Glutamatergic neuron (in vitro differentiated cells): ENCODE results near the gene OR52K2. TPM values are rescaled to one million over a fixed set of nuclear protein-coding genes. Genes with fewer than 3 reads are reported as not detected.

Experiments
- DNase-seq: peaks from one replicate; pipeline ENCODE4 v3.0.0; 2022
- H3K27ac Mint-ChIP-seq: one replicate; pipeline ENCODE4 v1.8.0; 2020; ENCODE audit warnings: mild to moderate bottlenecking, mixed read lengths, inconsistent platforms; ENCODE audit not compliant: unreplicated experiment
- H3K27me3 Mint-ChIP-seq: one replicate; pipeline ENCODE4 v1.8.0; 2020; ENCODE audit warnings: mild to moderate bottlenecking, moderate library complexity, mixed read lengths, inconsistent platforms; ENCODE audit not compliant: unreplicated experiment
- H3K36me3 Mint-ChIP-seq: one replicate; pipeline ENCODE4 v1.8.0; 2020; ENCODE audit warnings: mild to moderate bottlenecking, mixed read lengths, inconsistent platforms; ENCODE audit not compliant: unreplicated experiment
- H3K4me1 Mint-ChIP-seq: one replicate; pipeline ENCODE4 v1.8.0; 2020; ENCODE audit warnings: mild to moderate bottlenecking, low read depth, mixed read lengths, inconsistent platforms; ENCODE audit not compliant: unreplicated experiment
- H3K4me3 Mint-ChIP-seq: one replicate; pipeline ENCODE4 v1.8.0; 2020; ENCODE audit warnings: mild to moderate bottlenecking, mixed read lengths, inconsistent platforms; ENCODE audit not compliant: unreplicated experiment
- H3K9me3 Mint-ChIP-seq: one replicate; pipeline ENCODE4 v1.8.0; 2020; ENCODE audit warnings: mild to moderate bottlenecking, moderate library complexity, mixed read lengths, inconsistent platforms; ENCODE audit not compliant: unreplicated experiment
- total RNA-seq: library from RNA; stranded (reverse); fragmentation: NEBNext Ultra II Directional; extraction: Animal tissue kit (Norgen Biotek cat#: 25700); gene quantifications from one replicate; pipeline ENCODE4 v1.2.1, GENCODE V29; 2021; ENCODE audit not compliant: unreplicated experiment
- TF ChIP-seq, protein P1 (sequence below): fragments of 200-600 bp; sonication (generic); IDR thresholded peaks from one replicate; pipeline ENCODE4 v1.5.0; 2021; ENCODE audit not compliant: partially characterized antibody, unreplicated experiment

Gene OR52K2
- total RNA-seq, 1 donor from 2014 or later = not detected

DNA sequence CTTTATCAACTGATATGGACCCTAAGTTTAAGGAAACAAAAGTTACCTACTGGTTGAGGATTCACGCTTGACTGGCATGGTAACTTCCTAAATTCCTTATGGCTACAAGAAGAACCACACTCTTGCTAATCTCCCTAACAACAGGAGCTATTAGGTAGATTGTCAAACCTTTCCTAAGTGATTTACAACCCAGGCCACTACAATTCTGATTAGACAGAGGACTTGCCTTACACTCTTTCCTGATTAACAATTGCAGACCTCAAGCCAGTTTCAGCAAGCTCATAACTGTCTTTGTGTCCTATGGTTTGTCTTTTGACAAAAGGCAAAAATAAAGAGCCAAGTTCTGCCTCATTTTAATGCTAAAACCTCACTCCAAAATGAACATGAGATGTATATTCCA, 16.3 kb downstream of the OR52K2 start:
- TF ChIP-seq, protein P1, sequence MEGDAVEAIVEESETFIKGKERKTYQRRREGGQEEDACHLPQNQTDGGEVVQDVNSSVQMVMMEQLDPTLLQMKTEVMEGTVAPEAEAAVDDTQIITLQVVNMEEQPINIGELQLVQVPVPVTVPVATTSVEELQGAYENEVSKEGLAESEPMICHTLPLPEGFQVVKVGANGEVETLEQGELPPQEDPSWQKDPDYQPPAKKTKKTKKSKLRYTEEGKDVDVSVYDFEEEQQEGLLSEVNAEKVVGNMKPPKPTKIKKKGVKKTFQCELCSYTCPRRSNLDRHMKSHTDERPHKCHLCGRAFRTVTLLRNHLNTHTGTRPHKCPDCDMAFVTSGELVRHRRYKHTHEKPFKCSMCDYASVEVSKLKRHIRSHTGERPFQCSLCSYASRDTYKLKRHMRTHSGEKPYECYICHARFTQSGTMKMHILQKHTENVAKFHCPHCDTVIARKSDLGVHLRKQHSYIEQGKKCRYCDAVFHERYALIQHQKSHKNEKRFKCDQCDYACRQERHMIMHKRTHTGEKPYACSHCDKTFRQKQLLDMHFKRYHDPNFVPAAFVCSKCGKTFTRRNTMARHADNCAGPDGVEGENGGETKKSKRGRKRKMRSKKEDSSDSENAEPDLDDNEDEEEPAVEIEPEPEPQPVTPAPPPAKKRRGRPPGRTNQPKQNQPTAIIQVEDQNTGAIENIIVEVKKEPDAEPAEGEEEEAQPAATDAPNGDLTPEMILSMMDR = no peak
- Mint-ChIP-seq H3K27me3 (no peaks in the 10 kb centered on the region), H3K4me1 (no peaks in the 10 kb centered on the region), H3K9me3 (peaks cover 2% of the 10 kb centered on the region), H3K4me3 (no peak overlapping the region), H3K36me3 (peaks cover 9% of the 10 kb centered on the region), H3K27ac (no peak overlapping the region)
- DNase-seq = no peak

DNA sequence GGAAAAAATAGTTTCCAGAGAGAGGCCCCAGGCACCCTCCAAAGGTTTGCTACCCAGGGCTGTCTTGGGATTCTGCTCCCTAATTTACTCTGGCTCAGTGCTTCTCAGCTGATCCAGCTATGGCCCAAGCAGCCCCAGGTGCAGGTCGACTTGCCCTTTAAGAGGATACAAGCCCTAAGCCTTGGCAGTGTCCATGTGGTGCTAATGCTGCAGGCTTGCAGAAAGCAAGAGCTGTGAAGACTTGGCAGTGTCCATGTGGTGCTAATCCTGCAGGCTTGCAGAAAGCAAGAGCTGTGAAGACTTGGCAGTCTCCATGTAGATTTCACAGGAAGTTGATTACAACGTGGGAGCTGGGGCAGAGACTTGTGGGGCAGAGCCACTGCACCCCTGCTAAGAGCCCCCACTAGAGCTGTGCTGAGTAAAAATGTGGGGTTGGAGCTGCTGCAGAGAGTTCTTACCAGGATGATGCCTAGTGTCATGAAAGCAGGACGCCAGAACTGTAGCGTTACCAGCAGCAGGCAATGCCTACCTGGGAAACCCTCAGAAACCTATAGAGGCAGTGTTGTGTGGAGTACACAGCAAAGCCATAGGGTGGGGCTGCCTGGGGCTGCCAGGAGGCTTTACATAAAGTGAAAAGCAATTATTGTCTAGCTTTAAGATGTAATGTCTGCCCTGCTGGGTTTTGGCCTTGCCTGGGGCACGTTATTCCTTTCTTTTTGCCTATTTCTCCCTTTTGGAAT, 17.2 kb downstream of the OR52K2 start:
- TF ChIP-seq, protein P1 = no peak
- DNase-seq = no peak
- no peaks in the 10 kb centered on the region for H3K4me1 Mint-ChIP-seq
- H3K36me3 Mint-ChIP-seq = peaks cover 9% of the 10 kb centered on the region
- peaks cover 2% of the 10 kb centered on the region for H3K9me3 Mint-ChIP-seq
- no peak overlapping the region for H3K27ac Mint-ChIP-seq
- H3K4me3 Mint-ChIP-seq = no peak overlapping the region
- no peaks in the 10 kb centered on the region for H3K27me3 Mint-ChIP-seq

DNA sequence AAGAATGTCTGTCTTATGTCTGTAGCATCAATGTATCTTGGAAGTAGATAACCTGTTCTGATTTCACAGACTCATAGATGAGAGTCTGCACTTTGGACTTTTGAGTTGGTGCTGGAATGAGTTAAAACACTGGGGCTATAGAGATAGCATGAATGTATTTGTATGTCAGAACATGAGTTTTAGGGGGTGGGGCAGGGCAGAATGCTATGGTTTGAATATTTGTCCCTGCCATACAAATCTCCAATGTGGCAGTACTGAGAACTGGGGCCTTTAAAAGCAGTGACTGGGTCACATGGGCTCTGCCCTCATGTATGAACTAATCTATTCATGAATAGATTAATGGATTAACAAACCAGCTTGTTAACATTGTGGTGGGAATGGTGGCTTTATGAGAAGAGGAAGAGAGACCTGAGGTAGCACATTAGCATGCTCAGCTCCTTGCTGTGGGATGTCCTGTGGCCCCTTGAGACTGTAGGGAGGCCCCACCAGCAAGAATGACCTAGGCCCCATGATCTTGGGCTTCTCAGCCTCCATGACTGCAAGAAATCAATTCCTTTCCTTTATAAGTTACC, 17.9 kb downstream of the OR52K2 start:
- H3K27me3 Mint-ChIP-seq = no peaks in the 10 kb centered on the region
- DNase-seq = no peak
- H3K36me3 Mint-ChIP-seq = peaks cover 9% of the 10 kb centered on the region
- no peak overlapping the region for H3K27ac Mint-ChIP-seq
- no peak overlapping the region for H3K4me3 Mint-ChIP-seq
- no peaks in the 10 kb centered on the region for H3K4me1 Mint-ChIP-seq
- peaks cover 2% of the 10 kb centered on the region for H3K9me3 Mint-ChIP-seq
- TF ChIP-seq, protein P1 = no peak

DNA sequence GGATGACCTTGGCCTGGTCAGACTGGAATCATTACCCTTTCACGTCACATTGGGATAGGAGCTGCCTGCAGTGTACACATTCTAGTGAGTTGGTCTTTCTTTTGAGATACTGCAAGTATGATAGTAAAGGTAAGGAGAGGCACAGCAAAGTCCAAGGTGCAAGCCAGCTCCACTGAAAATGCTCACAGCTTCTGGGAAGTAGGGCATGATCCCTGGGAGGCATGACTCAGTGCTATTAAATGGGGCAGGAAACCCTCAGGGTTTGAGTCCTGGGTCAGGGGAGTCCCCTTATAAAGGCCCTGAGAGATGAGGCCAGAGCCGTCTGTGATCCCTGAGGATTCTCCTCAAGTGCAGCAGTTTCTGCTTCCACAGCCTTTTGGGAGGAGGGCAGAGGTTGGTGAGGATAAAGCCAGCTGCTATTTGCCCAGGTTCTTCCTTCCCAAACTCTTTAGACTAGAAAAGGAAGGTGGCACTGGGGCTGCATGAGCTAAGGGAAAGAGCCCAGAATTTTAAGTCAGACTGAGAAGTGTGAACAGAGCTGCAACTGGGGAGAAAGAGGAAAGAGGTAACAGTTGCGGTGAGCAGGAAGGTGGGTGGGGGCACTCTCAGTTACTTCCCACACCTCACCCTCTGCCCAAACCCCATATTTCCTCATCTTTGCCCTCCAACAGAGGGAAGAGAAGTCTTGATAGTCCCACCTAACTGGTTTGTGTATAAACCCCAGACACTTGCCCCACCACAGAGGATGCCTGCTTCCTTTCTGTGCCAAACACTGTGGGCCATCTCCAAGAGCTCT, 18.9 kb downstream of the OR52K2 start:
- H3K4me3 Mint-ChIP-seq = no peak overlapping the region
- H3K27me3 Mint-ChIP-seq = no peaks in the 10 kb centered on the region
- peaks cover 2% of the 10 kb centered on the region for H3K9me3 Mint-ChIP-seq
- H3K36me3 Mint-ChIP-seq = peaks cover 9% of the 10 kb centered on the region
- TF ChIP-seq, protein P1 = no peak
- no peak overlapping the region for H3K27ac Mint-ChIP-seq
- no peaks in the 10 kb centered on the region for H3K4me1 Mint-ChIP-seq
- DNase-seq = no peak
